Measurements from ENCODE around the gene KANSL1. TPM values are rescaled to one million over a fixed set of nuclear protein-coding genes. Genes with fewer than 3 reads are reported as not detected.

The KANSL1 gene
- polyA plus RNA-seq, 1 experiment = 14.1 TPM

GRCh38 chr17:46170639-46171429 is 22.4 kb downstream of the KANSL1 start:
- POLR2A ChIA-PET = no interaction called here
- CTCF ChIA-PET = interaction anchor here (0.7 to 2.1 kb wide), 4 partner anchors 12 to 126 kb away, joined by 3 to 6 read pairs (median 4); no protein-coding TSS in a partner anchor
- H3K36me3 ChIP-seq (ENCODE audit: control insufficient read depth, insufficient read depth, low read length) = peaks cover 14% of the 10 kb centered on the region

GRCh38 chr17:46169913-46170638 is 23.2 kb downstream of the KANSL1 start:
- TF ChIP-seq, protein P1, sequence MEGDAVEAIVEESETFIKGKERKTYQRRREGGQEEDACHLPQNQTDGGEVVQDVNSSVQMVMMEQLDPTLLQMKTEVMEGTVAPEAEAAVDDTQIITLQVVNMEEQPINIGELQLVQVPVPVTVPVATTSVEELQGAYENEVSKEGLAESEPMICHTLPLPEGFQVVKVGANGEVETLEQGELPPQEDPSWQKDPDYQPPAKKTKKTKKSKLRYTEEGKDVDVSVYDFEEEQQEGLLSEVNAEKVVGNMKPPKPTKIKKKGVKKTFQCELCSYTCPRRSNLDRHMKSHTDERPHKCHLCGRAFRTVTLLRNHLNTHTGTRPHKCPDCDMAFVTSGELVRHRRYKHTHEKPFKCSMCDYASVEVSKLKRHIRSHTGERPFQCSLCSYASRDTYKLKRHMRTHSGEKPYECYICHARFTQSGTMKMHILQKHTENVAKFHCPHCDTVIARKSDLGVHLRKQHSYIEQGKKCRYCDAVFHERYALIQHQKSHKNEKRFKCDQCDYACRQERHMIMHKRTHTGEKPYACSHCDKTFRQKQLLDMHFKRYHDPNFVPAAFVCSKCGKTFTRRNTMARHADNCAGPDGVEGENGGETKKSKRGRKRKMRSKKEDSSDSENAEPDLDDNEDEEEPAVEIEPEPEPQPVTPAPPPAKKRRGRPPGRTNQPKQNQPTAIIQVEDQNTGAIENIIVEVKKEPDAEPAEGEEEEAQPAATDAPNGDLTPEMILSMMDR (IDR thresholded peaks at IDR 0.05; ENCODE audit: insufficient read depth, low read depth, low read length) = no peak
- DNase-seq (ENCODE audit: low read depth) = no peak
- no peaks in the 10 kb centered on the region for H3K27me3 ChIP-seq (ENCODE audit: control insufficient read depth, insufficient read depth, low read length)
- peaks cover 14% of the 10 kb centered on the region for H3K36me3 ChIP-seq (ENCODE audit: control insufficient read depth, insufficient read depth, low read length)
- ChIA-PET POLR2A (no interaction called here), CTCF (interaction anchor here (0.7 to 2.0 kb wide), 4 partner anchors 10 to 125 kb away, joined by 3 to 7 read pairs (median 3); no protein-coding TSS in a partner anchor)
- no peak overlapping the region for H3K4me3 ChIP-seq (ENCODE audit: low read depth, low read length)

More at GRCh38 chr17:46170639-46171429, 22.4 kb downstream of the KANSL1 start:
- Histone ChIP-seq H3K27me3 (ENCODE audit: control insufficient read depth, insufficient read depth, low read length) (no peaks in the 10 kb centered on the region), H3K4me3 (ENCODE audit: low read depth, low read length) (no peak overlapping the region)
- no peak for DNase-seq (ENCODE audit: low read depth)
- TF ChIP-seq, protein P1 (IDR thresholded peaks at IDR 0.05; ENCODE audit: insufficient read depth, low read depth, low read length) = no peak

DNA sequence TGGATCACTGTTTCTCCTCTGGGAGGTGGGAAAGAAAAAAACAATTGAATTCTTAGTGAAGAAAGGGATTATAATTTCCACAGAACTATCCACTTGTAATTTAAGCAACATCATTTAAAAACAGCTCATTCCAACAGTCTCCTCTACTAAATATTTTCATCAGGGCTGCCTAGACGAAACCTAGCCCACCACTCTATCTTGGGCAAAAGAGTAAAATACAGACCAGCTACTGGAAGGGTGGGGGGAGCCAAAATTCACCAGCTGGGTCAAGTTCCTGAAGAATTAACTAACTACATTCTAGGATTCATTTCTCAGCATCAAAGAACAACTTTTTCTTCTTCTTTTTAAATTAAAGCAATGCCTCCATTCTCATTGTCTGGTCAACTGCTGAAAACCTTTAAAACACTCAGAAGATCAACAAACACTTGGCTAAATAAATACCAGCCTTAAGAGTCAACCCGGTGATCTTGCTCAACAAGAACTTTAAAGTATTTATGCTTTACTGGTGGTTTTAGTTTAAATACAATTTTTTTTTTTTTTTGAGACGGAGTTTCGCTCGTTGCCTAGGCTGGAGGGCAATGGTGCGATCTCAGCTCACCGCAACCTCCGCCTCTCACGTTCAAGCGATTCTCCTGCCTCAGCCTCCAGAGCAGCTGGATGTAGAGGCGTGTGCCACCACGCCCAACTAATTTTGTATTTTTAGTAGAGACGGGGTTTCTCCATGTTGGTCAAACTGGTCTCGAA is 25.2 kb downstream of the KANSL1 start:
- ChIA-PET CTCF (interaction anchor here (0.8 to 2.0 kb wide), 6 partner anchors 10 to 119 kb away, joined by 3 to 7 read pairs (median 4); partner anchors contain the start of gene KANSL1), POLR2A (interaction anchor here (0.5 to 0.6 kb wide), 2 partner anchors 33 to 99 kb away, joined by 3 to 10 read pairs; no protein-coding TSS in a partner anchor)
- no peak overlapping the region for H3K4me3 ChIP-seq (ENCODE audit: low read depth, low read length)
- TF ChIP-seq, protein P1 (IDR thresholded peaks at IDR 0.05; ENCODE audit: insufficient read depth, low read depth, low read length) = no peak
- no peaks in the 10 kb centered on the region for H3K27me3 ChIP-seq (ENCODE audit: control insufficient read depth, insufficient read depth, low read length)
- peak; percentile 92 for DNase-seq (ENCODE audit: low read depth)
- H3K36me3 ChIP-seq (ENCODE audit: control insufficient read depth, insufficient read depth, low read length) = peaks cover 14% of the 10 kb centered on the region

- ChIA-PET POLR2A (interaction anchor here (0.9 kb wide), 1 partner anchor 26 kb away, joined by 4 read pairs; the partner anchor contains the start of gene KANSL1), CTCF (interaction anchor here (0.8 to 2.0 kb wide), 5 partner anchors 9 to 46 kb away, joined by 3 to 6 read pairs (median 4); partner anchors contain the start of gene KANSL1)
- no peaks in the 10 kb centered on the region for H3K27me3 ChIP-seq (ENCODE audit: control insufficient read depth, insufficient read depth, low read length)
- TF ChIP-seq, protein P1 (IDR thresholded peaks at IDR 0.05; ENCODE audit: insufficient read depth, low read depth, low read length) = no peak
- peaks cover 14% of the 10 kb centered on the region for H3K36me3 ChIP-seq (ENCODE audit: control insufficient read depth, insufficient read depth, low read length)
- no peak overlapping the region for H3K4me3 ChIP-seq (ENCODE audit: low read depth, low read length)
- no peak for DNase-seq (ENCODE audit: low read depth)
Observed at GRCh38 chr17:46167267-46167666, 26.0 kb downstream of the KANSL1 start.

Measured in BJ (cell line).